NCI-H1436 treated with DMSO at 0.1 percent for 48 hours (cell line): ENCODE results near the gene MED26.
"Not testable (repeated sequence)": the region's sequence is repeated elsewhere in the genome, so short reads cannot be mapped to it uniquely, and the experiment has no call there.

Experiments
- DNase-seq: peaks from one replicate; lab custom pipeline; 2025; lab: John Stamatoyannopoulos, UW

MED26 gene, protein sequence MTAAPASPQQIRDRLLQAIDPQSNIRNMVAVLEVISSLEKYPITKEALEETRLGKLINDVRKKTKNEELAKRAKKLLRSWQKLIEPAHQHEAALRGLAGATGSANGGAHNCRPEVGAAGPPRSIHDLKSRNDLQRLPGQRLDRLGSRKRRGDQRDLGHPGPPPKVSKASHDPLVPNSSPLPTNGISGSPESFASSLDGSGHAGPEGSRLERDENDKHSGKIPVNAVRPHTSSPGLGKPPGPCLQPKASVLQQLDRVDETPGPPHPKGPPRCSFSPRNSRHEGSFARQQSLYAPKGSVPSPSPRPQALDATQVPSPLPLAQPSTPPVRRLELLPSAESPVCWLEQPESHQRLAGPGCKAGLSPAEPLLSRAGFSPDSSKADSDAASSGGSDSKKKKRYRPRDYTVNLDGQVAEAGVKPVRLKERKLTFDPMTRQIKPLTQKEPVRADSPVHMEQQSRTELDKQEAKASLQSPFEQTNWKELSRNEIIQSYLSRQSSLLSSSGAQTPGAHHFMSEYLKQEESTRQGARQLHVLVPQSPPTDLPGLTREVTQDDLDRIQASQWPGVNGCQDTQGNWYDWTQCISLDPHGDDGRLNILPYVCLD

DNA sequence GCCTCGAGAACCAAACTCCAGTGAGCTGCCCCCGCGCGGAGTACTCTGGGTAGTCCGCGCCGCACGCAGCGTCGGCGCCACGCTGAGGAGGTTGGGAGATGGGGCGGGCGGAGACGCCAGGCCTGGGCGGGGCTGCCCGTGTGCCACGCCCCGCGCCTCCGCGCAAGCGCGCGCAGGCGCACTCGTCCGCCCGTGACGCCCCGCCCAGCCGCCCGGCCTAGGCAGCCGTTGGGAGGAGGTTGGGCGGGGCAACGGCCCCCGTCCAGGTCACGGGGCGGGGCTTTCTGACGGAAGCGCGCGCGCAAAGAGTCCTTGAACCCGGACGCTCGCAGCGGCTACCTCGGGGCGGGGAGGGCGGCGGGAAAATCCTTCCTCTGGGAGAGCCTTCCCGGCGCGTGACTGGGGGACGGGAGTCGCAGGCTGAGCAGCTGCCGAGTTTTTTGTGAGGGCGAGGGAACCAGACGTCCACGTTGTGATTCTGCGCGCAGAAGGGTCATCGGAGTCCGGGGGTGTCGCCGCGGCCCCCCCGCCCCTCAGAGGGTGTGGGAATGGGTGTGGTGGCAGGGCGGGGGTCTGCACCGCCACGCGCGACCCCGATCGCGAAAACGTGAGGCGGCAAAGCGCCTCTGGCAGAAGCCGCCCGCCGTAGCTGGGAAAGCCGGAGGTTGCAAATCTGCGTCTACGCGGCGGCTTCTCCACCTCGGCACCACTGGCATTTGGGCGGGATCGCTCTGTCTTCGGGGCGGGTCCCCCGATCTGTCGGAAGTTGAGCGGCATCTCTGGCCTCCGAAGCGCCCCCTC is at the start of gene MED26:
TSS of gene MED26 (minus strand) at position 22 of the 801 bp plus-strand sequence. CDS start 261 bp downstream, outside the sequence.
- DNase-seq = peak; percentile 67

DNA sequence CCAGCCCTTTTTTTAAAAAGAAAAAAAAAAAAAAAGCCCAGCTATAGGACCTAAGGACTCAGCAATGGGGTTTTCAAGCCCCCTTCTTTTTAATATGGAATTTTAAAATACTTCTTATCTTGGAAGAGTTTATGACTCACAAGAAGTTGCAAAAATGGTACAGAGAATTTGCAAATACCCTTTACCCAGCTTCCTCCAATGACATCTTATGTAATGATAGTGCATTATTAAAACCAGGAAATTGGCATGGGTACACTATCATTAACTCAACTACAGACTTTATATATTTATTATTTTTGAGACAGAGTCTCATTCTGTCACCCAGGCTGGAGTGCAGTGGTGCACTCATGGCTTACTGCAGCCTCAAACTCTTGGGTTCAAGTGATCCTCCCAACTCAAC is 49.1 kb upstream of the MED26 start:
- no peak for DNase-seq

DNA sequence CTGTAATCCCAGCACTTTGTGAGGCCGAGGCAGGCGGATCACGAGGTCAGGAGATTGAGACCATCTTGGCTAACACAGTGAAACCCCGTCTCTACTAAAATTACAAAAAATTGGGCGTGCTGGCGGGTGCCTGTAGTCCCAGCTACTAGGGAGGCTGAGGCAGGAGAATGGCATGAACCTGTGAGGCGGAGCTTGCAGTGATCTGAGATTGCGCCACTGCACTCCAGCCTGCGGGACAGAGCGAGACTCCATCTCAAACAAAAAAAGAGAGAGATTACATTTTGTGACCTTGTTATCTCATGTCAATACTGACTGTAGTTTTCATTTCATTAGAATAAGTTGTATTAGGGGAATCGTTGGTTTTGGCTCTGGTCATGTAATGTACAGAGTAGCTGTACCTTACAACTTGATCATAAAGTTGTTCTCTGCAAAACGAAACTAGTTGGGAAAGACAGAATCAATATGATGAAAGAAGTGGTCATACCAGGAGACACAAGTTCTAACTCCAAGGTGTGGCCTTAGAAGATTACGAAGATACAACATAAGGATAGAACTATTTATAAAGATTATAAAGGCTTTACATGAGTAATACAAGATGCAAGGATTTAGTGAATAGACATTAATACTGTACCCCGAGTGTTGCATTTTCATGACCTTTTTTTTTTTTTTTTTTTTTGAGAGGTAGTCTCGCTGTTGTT is 48.2 kb upstream of the MED26 start:
- DNase-seq = no peak

DNA sequence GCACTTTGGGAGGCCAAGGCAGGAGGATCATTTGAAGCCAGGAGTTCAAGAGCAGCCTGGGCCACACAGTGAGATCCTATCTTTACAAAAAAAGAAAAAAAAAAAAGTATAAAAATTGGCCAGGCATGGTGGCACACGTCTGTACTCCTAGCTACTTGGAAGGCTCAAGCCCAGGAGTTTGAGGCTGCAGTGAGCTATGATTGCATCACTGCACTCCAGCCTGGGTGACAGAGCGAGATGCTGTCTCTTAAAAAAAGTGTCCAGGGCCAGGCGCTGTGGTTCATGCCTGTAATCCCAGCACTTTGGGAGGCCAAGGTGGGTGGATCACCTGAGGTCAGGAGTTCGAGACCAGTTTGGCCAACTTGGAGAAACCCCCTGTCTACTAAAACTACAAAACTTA is 45.8 kb upstream of the MED26 start:
- not testable (repeated sequence) for DNase-seq

DNA sequence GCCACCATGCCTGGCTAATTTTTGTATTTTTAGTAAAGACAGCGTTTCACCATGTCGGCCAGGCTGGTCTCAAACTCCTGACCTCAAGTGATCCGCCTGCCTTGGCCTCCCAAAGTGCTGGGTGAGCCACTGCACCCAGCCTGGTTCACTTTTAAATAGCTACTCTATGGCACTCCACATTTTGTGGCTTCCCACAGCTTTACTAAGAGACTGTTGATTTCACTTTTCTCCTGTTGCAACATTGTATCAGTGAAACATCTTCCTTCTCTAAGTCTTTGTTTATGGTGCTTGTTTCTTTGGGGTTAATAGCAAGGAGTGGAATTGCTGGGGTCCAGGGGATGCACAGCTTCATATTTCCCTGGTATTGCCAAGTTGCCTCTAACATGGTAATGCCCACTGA is 45.2 kb upstream of the MED26 start:
- DNase-seq = no peak

DNA sequence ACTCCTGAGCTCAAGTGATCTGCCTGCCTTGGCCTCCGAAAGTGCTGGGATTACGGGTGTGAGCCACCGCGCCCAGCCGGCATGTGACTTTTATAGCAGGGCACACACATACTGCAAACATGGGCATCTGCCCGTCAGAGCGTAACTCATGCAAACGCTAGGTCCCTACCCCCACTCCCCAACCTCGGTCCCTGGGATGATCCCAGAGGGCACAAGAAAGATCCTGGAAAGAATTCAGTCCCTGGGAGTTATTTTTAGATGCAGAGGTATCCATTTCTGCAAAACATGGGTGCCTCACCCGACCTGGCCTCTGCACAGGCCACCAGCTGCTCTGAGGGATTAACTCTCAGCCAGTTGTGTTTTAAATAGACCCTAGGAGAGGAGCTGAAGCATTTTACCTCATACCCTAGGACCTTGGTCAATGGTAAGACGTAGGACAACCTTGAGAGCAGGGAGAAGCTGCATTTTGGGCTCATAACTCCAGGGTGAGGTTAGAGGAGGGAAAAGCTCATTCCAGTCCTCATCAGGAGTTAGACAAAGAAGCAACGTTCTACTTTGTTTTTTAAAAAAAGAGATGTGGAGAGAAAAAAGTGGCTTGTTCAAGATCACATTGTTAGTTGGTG is 43.8 kb upstream of the MED26 start:
- DNase-seq = no peak

GRCh38 chr19:16670291-16670690 is 42.3 kb upstream of the MED26 start:
- no peak for DNase-seq

GRCh38 chr19:16668702-16669101 is 40.7 kb upstream of the MED26 start:
- DNase-seq = not testable (repeated sequence)

- no peak for DNase-seq
Measured at GRCh38 chr19:16668176-16668575, 40.2 kb upstream of the MED26 start.

- no peak for DNase-seq
Measured at GRCh38 chr19:16661480-16662034, 33.6 kb upstream of the MED26 start.

GRCh38 chr19:16660763-16661479 is 32.9 kb upstream of the MED26 start, which contains the start of gene TMEM38A:
TSS of gene TMEM38A (plus strand) at chr19:16661139. CDS start at chr19:16661218, 79 bp downstream.
- DNase-seq = no peak

- peak; percentile 94 for DNase-seq
Measured at GRCh38 chr19:16659832-16660708, 32.1 kb upstream of the MED26 start, which contains the start of gene SMIM7. TSS of gene SMIM7 (minus strand) at chr19:16660144. CDS start at chr19:16660110, 34 bp downstream.

DNA sequence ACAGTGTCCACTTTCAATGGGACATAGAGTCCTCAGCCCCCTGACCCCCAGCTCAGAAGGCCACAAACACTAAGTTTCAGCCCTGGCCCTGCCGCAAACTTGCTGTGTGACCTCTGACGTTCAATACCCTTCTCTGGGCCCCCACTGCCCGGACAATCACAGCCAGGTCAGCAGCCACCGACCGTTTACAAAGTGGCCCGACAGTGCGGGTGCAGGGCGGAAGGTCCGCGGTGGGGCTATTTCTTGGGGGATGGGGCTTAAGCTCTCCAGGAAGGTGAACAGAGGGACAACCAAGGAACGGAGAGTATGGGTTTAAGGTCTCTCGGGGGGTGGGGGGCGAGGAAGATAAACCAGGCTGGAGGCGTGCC is 31.4 kb upstream of the MED26 start:
- no peak for DNase-seq

GRCh38 chr19:16657384-16657783 is 29.4 kb upstream of the MED26 start:
- no peak for DNase-seq

DNA sequence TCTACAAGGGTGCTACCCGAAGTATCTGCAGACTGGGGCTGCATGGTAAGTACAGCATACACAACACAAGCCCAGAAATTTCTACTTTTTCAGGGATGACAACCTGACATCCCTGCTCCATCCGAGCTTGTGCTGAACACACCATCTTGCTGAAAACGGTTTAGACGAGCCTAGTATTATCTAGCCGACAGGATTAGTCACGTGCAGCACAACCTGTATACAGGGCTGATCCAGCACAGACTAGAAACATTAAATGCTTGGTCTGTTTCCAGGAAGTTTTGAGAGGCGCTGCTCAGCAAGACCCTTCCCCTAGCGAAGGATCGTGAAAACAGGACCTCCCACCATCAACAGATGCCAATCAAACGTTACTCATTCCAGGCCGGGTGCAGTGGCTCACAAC is 27.7 kb upstream of the MED26 start:
- no peak for DNase-seq

DNA sequence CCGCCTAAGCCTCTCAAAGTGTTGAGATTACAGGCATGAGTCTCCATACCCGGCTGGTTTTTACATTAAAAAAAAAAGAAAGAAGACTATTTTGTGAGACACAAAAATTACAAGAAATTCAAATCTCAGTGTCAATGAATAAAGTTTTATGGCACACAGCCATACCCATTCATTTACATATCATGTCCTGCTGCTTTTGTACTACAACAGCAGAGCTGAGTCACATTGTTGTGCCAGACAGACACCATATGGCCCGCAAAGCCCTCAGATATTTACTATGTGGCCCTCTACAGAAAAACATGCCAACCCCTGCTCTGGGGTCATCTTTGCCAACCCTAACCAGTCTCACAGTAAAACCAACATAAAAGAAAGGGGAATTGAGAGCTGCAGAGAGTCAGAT is 26.6 kb upstream of the MED26 start:
- no peak for DNase-seq

DNA sequence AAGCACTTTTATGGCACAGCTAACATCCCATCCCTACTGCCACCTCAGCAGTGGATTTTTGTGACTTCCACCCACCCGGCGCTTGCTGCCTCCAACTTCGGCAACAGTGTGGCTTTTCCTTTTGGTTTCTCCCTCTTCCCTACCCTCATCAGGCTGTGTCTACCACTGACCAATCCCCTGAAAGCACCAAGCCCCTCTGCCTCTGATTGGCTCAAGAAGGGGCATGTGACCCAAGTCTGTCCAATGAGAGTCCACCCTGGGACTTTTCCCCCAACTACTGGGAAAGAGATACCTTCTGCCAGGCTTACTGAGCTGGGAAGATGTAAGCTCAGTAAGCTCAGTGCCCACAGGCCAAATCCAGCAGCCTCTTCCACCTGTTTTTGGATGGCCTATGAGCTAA is 26.1 kb upstream of the MED26 start:
- DNase-seq = no peak

DNA sequence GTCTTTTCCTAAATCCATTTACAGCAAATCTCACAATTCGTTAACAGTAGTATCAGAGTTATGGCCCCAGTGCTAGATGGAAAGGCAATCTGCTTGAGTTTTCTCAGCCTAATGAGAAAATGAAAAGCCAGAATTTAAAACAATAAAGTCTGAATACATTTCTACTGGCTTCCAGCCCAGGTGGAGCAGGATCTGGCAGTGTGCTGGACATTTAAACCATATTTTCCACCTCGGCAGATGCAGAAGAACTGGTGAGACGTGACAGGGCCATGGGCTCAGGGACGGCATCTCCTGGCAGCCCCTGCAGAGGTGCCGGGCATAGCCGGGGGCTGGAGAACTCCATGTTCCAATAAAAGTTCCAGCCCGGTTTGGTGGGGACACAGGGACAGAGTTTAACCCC is 24.9 kb upstream of the MED26 start:
- no peak for DNase-seq

- not testable (repeated sequence) for DNase-seq
Measured at GRCh38 chr19:16651421-16652188, 23.6 kb upstream of the MED26 start.
